ENCODE measurements around the gene MBD3L3. TPM values are rescaled to one million over a fixed set of nuclear protein-coding genes. Genes with fewer than 3 reads are reported as not detected.
A peak's percentile ranks its signal among the peaks of the same experiment; 100 is the strongest.
"Not testable (repeated sequence)": the region's sequence is repeated elsewhere in the genome, so short reads cannot be mapped to it uniquely, and the experiment has no call there.

MBD3L3 gene
- total RNA-seq = not detected

- DNase-seq; ATAC-seq; H3K36me3 Mint-ChIP-seq (ENCODE audit: insufficient read depth); H3K9me3 Mint-ChIP-seq; H3K4me1 Mint-ChIP-seq (ENCODE audit: low read depth); H3K4me3 Mint-ChIP-seq; H3K27me3 Mint-ChIP-seq (ENCODE audit: low read depth): not testable (repeated sequence)
Observed at GRCh38 chr19:7058576-7058975, at the start of gene MBD3L3. TSS of gene MBD3L3 (minus strand) at chr19:7058676. CDS start at chr19:7058605, 71 bp downstream.

- H3K9me3 Mint-ChIP-seq = no peaks in the 10 kb centered on the region
- ATAC-seq (no peak), DNase-seq (no peak)
- H3K4me3 Mint-ChIP-seq = no peak overlapping the region
- H3K36me3 Mint-ChIP-seq (ENCODE audit: insufficient read depth) = no peaks in the 10 kb centered on the region
- H3K27me3 Mint-ChIP-seq (ENCODE audit: low read depth) = no peaks in the 10 kb centered on the region
- H3K4me1 Mint-ChIP-seq (ENCODE audit: low read depth) = peaks cover 4% of the 10 kb centered on the region
Observed at GRCh38 chr19:7106711-7107657, 48.5 kb upstream of the MBD3L3 start.

GRCh38 chr19:7104747-7105447 is 46.4 kb upstream of the MBD3L3 start:
- H3K36me3 Mint-ChIP-seq (ENCODE audit: insufficient read depth) = no peaks in the 10 kb centered on the region
- DNase-seq = no peak
- peaks cover 11% of the 10 kb centered on the region for H3K4me1 Mint-ChIP-seq (ENCODE audit: low read depth)
- no peaks in the 10 kb centered on the region for H3K9me3 Mint-ChIP-seq
- ATAC-seq = no peak
- no peaks in the 10 kb centered on the region for H3K27me3 Mint-ChIP-seq (ENCODE audit: low read depth)
- H3K4me3 Mint-ChIP-seq = no peak overlapping the region

- no peaks in the 10 kb centered on the region for H3K27me3 Mint-ChIP-seq (ENCODE audit: low read depth)
- H3K4me3 Mint-ChIP-seq = peak overlapping the region; percentile 42
- DNase-seq = no peak
- peaks cover 14% of the 10 kb centered on the region for H3K9me3 Mint-ChIP-seq
- peaks cover 3% of the 10 kb centered on the region for H3K36me3 Mint-ChIP-seq (ENCODE audit: insufficient read depth)
- no peak for ATAC-seq
- peaks cover 20% of the 10 kb centered on the region for H3K4me1 Mint-ChIP-seq (ENCODE audit: low read depth)
Observed at GRCh38 chr19:7101498-7102253, 43.2 kb upstream of the MBD3L3 start.

- peak overlapping the region; percentile 82 for H3K4me3 Mint-ChIP-seq
- no peak for DNase-seq
- peaks cover 8% of the 10 kb centered on the region for H3K36me3 Mint-ChIP-seq (ENCODE audit: insufficient read depth)
- H3K9me3 Mint-ChIP-seq = peaks cover 26% of the 10 kb centered on the region
- no peaks in the 10 kb centered on the region for H3K27me3 Mint-ChIP-seq (ENCODE audit: low read depth)
- H3K4me1 Mint-ChIP-seq (ENCODE audit: low read depth) = peaks cover 20% of the 10 kb centered on the region
- ATAC-seq = no peak
Observed at GRCh38 chr19:7099597-7099921, 41.1 kb upstream of the MBD3L3 start.

- Mint-ChIP-seq H3K36me3 (ENCODE audit: insufficient read depth) (peaks cover 8% of the 10 kb centered on the region), H3K4me1 (ENCODE audit: low read depth) (peaks cover 20% of the 10 kb centered on the region), H3K4me3 (peak overlapping the region; percentile 82), H3K9me3 (peaks cover 26% of the 10 kb centered on the region), H3K27me3 (ENCODE audit: low read depth) (no peaks in the 10 kb centered on the region)
- DNase-seq (peak; percentile 83), ATAC-seq (peak; percentile 94 to 96)
Observed at GRCh38 chr19:7098701-7099596, 40.5 kb upstream of the MBD3L3 start.

GRCh38 chr19:7098096-7098495 is 39.6 kb upstream of the MBD3L3 start:
- Mint-ChIP-seq H3K36me3 (ENCODE audit: insufficient read depth) (peaks cover 8% of the 10 kb centered on the region), H3K4me1 (ENCODE audit: low read depth) (peaks cover 20% of the 10 kb centered on the region), H3K27me3 (ENCODE audit: low read depth) (no peaks in the 10 kb centered on the region), H3K9me3 (peaks cover 26% of the 10 kb centered on the region), H3K4me3 (peak overlapping the region; percentile 82)
- ATAC-seq = no peak
- DNase-seq = no peak

GRCh38 chr19:7088999-7089398 is 30.5 kb upstream of the MBD3L3 start:
- Mint-ChIP-seq H3K27me3 (ENCODE audit: low read depth) (no peaks in the 10 kb centered on the region), H3K36me3 (ENCODE audit: insufficient read depth) (peaks cover 23% of the 10 kb centered on the region), H3K4me1 (ENCODE audit: low read depth) (peaks cover 4% of the 10 kb centered on the region), H3K9me3 (peaks cover 31% of the 10 kb centered on the region), H3K4me3 (no peak overlapping the region)
- no peak for DNase-seq
- no peak for ATAC-seq

GRCh38 chr19:7083076-7083956 is 24.8 kb upstream of the MBD3L3 start:
- Mint-ChIP-seq H3K4me1 (ENCODE audit: low read depth) (no peaks in the 10 kb centered on the region), H3K9me3 (peaks cover 48% of the 10 kb centered on the region), H3K27me3 (ENCODE audit: low read depth) (no peaks in the 10 kb centered on the region), H3K4me3 (no peak overlapping the region), H3K36me3 (ENCODE audit: insufficient read depth) (peaks cover 70% of the 10 kb centered on the region)
- ATAC-seq = no peak
- no peak for DNase-seq

GRCh38 chr19:7078008-7078407 is 19.5 kb upstream of the MBD3L3 start:
- ATAC-seq (no peak), DNase-seq (no peak)
- peaks cover 2% of the 10 kb centered on the region for H3K4me1 Mint-ChIP-seq (ENCODE audit: low read depth)
- peaks cover 83% of the 10 kb centered on the region for H3K36me3 Mint-ChIP-seq (ENCODE audit: insufficient read depth)
- H3K4me3 Mint-ChIP-seq = no peak overlapping the region
- H3K27me3 Mint-ChIP-seq (ENCODE audit: low read depth) = no peaks in the 10 kb centered on the region
- H3K9me3 Mint-ChIP-seq = peaks cover 44% of the 10 kb centered on the region

- H3K9me3 Mint-ChIP-seq = peaks cover 35% of the 10 kb centered on the region
- peaks cover 7% of the 10 kb centered on the region for H3K4me1 Mint-ChIP-seq (ENCODE audit: low read depth)
- peaks cover 77% of the 10 kb centered on the region for H3K36me3 Mint-ChIP-seq (ENCODE audit: insufficient read depth)
- no peaks in the 10 kb centered on the region for H3K27me3 Mint-ChIP-seq (ENCODE audit: low read depth)
- ATAC-seq (no peak), DNase-seq (no peak)
- H3K4me3 Mint-ChIP-seq = no peak overlapping the region
Observed at GRCh38 chr19:7076151-7076550, 17.7 kb upstream of the MBD3L3 start.

- no peaks in the 10 kb centered on the region for H3K27me3 Mint-ChIP-seq (ENCODE audit: low read depth)
- ATAC-seq (no peak), DNase-seq (no peak)
- H3K9me3 Mint-ChIP-seq = peaks cover 25% of the 10 kb centered on the region
- no peak overlapping the region for H3K4me3 Mint-ChIP-seq
- H3K36me3 Mint-ChIP-seq (ENCODE audit: insufficient read depth) = peaks cover 66% of the 10 kb centered on the region
- peaks cover 11% of the 10 kb centered on the region for H3K4me1 Mint-ChIP-seq (ENCODE audit: low read depth)
Observed at GRCh38 chr19:7074705-7075282, 16.3 kb upstream of the MBD3L3 start.
